NCI-H345 treated with DMSO at 0.1 percent for 48 hours (cell line): Measurements from ENCODE around the gene CSRNP3.

ENCODE experiments used
- DNase-seq: peaks from one replicate; lab custom pipeline; 2025; ENCODE audit not compliant: unreplicated experiment; lab: John Stamatoyannopoulos, UW

CSRNP3 gene

GRCh38 chr2:165470361-165470760, 863 bp downstream of the CSRNP3 start:
- no peak for DNase-seq

DNA sequence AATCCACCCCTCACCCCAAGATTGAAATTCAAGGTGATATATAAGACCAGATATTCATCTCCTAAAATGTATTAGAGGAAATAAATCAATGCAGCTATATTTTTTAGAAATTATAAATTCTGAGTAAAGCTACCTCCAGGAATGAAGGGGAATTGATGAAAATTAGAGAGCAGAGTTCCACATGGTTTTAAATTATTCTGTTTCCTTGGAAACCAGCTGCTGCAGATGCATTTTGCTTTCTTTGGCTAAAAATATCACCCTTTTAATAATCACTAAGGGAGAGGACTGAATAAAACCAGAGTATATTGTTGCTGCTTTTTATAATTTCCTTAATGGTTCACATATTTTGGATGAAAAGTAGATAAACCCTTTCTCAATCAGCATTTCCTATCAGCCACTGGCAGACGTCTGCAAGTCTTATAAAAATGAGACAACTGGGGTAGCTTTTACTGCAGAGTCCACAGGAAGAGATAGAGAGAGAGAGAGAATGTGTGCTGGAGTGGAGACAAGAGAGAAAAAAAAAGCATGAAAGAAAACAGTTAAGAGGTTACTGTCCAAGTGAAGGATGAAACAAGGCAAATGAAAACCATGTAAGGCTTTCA, 2.0 kb downstream of the CSRNP3 start:
- DNase-seq = no peak

DNA sequence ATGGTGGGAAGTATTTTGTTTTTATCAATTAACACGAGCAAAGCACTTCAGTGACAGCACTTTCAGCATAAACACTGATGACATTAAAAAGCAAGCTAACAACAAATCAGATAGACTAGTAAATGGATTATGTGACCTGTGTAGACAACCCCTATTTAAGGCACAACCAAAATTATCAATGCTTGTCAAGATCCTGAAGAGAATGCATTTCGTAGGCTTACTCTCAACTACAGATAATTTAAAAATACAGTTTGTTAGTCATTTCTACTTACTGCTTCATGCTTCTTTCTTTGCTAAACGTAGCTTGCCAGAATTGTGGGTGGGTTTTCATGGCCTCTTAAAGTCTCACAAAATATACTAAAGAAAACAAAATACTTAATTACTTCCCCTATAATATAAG, 3.4 kb downstream of the CSRNP3 start:
- no peak for DNase-seq

- DNase-seq = no peak
Measured at GRCh38 chr2:165474619-165475276, 5.2 kb downstream of the CSRNP3 start.

DNA sequence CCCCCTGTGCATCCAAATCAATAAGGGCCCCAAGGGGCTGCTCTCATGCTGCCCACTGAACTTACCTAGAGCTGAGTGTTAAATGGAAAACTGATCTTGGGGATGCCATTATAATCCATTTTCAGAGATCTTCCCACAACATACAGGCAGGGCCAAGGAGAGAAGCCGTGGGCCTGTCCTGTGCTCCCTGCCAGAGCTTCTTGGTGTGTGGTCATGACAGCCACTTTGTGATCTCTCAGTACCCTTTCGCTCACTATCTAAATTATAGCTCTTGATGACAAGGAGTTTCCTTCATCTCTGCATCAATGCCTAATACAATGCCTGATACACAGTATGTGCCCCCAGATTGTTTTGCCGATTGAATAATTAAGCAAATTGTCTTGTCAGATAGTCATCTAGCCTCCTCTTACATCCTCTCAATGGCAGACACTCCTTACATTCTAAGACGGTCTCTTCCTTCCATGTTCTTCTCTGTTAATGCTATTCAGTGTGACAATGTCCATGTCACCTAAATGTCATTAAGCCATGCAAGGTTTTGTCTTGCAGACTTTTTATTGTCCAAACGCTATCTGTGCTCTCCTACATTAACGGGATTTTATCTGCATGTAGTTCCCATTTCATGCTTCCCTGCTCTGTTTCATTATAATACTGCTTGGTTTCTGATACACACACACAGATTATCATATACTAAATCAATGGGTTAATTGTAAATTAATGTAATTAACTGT, 5.9 kb downstream of the CSRNP3 start:
- DNase-seq = no peak

DNA sequence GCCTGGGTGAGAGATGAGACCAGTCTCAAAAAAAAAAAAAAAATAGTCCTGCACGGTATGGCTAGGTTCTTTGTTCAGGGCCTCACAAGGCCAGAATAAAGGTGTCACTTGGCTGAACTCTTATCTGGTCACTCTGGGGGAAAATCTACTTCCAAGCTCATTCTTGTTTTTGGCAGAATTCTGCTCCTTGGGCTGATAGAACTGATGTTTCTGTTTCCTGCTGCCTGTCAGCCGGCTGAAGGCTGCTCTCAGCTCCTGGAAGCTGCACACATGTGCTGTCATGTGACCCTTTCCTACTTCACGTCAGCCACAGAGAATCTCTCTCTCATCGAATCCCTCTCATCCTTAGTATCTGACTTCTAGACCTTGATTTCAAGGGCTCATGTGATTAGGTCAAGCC, 10.4 kb downstream of the CSRNP3 start:
- no peak for DNase-seq

GRCh38 chr2:165494573-165494972, 25.1 kb downstream of the CSRNP3 start:
- DNase-seq = no peak

GRCh38 chr2:165497659-165498317, 28.3 kb downstream of the CSRNP3 start:
- DNase-seq = no peak

DNA sequence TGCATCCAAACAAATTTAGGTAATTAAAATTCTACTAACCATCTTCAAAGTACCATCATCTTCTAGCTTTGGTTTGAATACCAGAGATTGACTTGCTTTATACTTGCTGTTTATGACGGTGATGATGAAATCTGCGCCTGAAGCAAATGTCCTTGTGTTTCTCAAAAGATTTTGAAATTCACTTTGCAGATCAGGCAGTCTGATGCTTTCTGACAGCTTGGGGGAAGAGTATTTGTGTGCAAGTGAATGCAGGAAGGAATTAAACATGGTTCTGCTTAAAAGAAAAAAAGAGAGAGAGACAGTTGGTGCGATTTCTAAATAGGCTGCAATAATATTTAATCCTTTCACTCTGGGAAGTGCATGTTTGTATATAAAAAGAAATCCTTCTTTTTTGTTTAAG, 29.6 kb downstream of the CSRNP3 start:
- no peak for DNase-seq

DNA sequence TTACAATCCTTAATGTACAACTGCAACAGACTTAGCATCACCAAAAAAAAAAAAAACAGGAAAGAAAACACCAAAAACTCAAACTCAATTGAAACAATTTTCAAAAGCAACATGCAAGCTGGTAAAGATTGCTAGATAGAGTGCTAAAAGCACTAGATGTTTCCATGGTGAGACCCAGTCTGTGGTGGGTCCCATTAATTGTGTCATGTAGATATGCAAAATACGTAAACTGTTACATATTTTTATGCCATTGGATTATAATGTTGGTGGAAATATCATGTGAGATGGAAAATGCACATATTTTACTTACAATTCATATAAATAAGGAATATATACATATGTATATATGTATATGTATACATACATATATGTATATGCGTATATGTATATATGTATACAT, 30.5 kb downstream of the CSRNP3 start:
- no peak for DNase-seq

GRCh38 chr2:165500816-165501215, 31.3 kb downstream of the CSRNP3 start:
- no peak for DNase-seq

DNA sequence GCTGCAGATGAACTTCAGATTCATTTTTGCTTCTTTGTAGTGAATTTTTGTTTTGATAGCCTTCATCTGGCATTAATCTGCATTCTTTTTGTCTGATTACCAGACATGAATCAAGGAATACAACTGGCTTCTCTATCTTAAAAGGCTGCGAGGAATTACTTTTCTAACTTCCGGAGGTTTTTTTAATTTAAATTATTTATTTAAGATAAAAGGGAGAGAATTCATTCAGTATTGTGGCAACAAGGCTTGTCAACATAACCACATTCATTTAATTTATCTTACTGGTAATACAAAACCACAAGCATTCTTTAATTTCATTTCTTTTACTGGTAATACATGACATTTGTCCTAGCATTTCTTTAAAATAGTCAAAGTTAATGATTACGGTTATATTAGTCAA, 36.0 kb downstream of the CSRNP3 start:
- DNase-seq = no peak

GRCh38 chr2:165508927-165509326, 39.4 kb downstream of the CSRNP3 start:
- DNase-seq = no peak

DNA sequence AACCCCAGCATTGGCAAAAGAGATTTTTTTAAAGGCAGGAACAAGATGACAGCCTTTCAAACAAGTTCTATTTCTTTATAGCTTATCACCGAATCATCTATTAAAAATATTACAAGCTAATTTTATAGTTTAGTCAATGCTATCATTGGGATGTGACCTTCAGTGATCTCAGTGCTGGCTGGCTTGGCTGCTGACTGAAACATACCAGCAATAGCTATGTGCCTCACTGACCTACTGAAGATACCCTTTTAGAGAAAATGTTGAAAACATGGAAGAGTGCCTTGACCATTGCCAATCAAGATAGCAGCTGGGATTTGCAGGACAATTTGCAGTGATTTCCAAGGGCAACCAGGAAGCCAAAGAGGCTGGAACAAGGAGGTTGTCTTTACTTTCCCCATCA, 44.0 kb downstream of the CSRNP3 start:
- no peak for DNase-seq

DNA sequence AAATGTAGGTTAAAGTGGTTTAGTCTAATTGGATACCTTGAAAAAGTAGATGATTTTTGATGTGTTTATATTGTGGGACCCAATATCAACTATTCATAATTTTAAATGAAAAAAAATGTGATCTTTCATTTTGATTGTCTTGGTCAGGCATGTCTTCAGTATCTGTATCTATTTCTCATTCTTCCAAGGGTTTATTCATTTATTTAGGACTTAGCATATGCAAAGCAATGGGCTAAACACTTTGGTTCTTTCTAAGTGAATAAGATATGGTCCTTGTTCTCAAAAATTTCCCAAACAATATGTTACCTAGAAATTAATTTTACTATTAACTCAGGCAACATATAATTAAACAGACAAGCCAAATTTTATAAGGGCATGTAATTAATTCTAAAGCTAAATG, 49.1 kb downstream of the CSRNP3 start:
- DNase-seq = no peak

GRCh38 chr2:165522719-165523118, 53.2 kb downstream of the CSRNP3 start:
- DNase-seq = no peak

DNA sequence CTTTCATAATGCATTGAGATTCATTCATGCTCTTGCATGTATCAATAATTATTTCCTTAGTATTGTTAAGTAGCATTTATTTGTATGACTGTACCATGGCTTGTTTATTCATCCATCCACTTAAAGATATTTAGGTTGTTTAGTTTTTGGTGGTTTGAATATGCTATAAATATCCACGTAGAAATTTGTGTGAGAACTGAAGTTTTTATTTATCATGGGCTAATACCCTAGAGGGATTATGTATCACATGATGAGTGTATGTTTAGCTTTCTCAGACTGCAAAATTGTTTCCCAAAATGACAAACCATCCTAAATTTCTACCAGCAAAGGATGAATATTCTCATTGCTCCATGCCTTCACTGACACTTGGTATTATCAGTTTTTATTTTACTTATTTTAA, 55.2 kb downstream of the CSRNP3 start:
- DNase-seq = no peak

- no peak for DNase-seq
Measured at GRCh38 chr2:165528691-165529090, 59.2 kb downstream of the CSRNP3 start.

GRCh38 chr2:165529130-165529529, 59.6 kb downstream of the CSRNP3 start:
- no peak for DNase-seq

GRCh38 chr2:165533331-165533730, 63.8 kb downstream of the CSRNP3 start:
- DNase-seq = no peak

DNA sequence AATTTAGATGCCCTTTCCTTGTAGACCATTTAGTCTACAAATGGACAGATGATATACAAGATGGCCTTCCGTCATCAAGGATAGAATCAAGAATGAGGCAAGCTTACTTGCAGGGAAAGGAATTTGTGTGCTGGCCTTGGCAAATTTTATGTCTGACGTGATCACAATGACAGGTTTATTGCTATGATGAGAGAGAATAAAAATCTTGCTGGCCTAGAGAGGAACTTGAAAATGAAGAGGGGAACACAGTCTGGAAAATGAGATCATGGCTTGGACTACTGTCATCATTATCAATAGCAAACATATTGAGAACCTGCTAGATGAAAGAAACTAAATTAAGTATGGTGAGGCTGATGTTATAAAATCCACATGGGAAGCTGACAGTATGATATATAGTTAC, 66.0 kb downstream of the CSRNP3 start:
- no peak for DNase-seq
